Panc1 (cell line): ENCODE measurements around the gene TRMT44.

Experiments used
- POLR2AphosphoS5 ChIP-seq: IDR thresholded peaks from 2 replicates; pipeline ENCODE4 v1.6.1; 2012; ENCODE audit warnings: mild to moderate bottlenecking, low read depth, low read length, moderate library complexity
- SIN3A ChIP-seq: IDR thresholded peaks from 2 replicates; pipeline ENCODE4 v1.6.1; 2012; ENCODE audit warnings: low read depth, mild to moderate bottlenecking, low read length, moderate library complexity, borderline replicate concordance; ENCODE audit not compliant: insufficient read depth
- TCF7L2 ChIP-seq: IDR thresholded peaks from 2 replicates; pipeline ENCODE4 v1.6.1; 2011; ENCODE audit warnings: mild to moderate bottlenecking, low read depth, low read length, inconsistent platforms
- TF ChIP-seq, protein P1 (sequence below): fragments of 450-650 bp; IDR thresholded peaks from 2 replicates; pipeline ENCODE4 v1.5.1; 2017; ENCODE audit warnings: mild to moderate bottlenecking
- TF ChIP-seq, protein P2 (sequence below), 2 experiments: IDR thresholded peaks; 2 replicates each; pipeline ENCODE4 v1.6.1; 2011 to 2012; ENCODE audit warnings: low read depth in 2 of 2, control low read depth in 1 of 2, low read length in 1 of 2, mild to moderate bottlenecking in 1 of 2, moderate library complexity in 1 of 2; ENCODE audit not compliant: insufficient read depth in 1 of 2

DNA sequence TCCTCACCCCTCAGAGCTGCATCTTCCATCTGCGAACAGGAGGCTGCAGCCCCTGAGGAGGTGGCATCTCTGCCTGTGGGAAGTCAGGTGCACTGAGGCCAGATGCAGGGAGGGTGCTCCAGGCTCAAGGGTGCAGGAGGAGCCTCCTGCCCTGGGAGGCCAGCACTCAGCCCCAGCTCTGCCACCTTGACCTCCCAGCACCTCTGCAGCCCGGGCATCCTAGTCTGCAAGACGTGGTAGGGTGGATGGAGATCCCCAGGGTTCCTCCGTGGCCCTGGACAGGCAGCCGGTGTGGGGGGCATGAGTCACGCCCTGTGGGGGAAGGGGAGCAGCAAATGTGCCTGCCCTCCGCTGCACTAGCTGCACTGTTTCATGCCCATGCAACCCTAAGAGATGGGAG lies 64.7 kb downstream of the TRMT44 start:
- TF ChIP-seq, protein P1, sequence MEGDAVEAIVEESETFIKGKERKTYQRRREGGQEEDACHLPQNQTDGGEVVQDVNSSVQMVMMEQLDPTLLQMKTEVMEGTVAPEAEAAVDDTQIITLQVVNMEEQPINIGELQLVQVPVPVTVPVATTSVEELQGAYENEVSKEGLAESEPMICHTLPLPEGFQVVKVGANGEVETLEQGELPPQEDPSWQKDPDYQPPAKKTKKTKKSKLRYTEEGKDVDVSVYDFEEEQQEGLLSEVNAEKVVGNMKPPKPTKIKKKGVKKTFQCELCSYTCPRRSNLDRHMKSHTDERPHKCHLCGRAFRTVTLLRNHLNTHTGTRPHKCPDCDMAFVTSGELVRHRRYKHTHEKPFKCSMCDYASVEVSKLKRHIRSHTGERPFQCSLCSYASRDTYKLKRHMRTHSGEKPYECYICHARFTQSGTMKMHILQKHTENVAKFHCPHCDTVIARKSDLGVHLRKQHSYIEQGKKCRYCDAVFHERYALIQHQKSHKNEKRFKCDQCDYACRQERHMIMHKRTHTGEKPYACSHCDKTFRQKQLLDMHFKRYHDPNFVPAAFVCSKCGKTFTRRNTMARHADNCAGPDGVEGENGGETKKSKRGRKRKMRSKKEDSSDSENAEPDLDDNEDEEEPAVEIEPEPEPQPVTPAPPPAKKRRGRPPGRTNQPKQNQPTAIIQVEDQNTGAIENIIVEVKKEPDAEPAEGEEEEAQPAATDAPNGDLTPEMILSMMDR: no peak
- TF ChIP-seq, protein P2, sequence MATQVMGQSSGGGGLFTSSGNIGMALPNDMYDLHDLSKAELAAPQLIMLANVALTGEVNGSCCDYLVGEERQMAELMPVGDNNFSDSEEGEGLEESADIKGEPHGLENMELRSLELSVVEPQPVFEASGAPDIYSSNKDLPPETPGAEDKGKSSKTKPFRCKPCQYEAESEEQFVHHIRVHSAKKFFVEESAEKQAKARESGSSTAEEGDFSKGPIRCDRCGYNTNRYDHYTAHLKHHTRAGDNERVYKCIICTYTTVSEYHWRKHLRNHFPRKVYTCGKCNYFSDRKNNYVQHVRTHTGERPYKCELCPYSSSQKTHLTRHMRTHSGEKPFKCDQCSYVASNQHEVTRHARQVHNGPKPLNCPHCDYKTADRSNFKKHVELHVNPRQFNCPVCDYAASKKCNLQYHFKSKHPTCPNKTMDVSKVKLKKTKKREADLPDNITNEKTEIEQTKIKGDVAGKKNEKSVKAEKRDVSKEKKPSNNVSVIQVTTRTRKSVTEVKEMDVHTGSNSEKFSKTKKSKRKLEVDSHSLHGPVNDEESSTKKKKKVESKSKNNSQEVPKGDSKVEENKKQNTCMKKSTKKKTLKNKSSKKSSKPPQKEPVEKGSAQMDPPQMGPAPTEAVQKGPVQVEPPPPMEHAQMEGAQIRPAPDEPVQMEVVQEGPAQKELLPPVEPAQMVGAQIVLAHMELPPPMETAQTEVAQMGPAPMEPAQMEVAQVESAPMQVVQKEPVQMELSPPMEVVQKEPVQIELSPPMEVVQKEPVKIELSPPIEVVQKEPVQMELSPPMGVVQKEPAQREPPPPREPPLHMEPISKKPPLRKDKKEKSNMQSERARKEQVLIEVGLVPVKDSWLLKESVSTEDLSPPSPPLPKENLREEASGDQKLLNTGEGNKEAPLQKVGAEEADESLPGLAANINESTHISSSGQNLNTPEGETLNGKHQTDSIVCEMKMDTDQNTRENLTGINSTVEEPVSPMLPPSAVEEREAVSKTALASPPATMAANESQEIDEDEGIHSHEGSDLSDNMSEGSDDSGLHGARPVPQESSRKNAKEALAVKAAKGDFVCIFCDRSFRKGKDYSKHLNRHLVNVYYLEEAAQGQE (IDR thresholded peaks at IDR 0.05; ENCODE audit: insufficient read depth in 1 of 2, low read depth in 2 of 2, low read length in 1 of 2): no peak
- no peak for TF ChIP-seq POLR2AphosphoS5
- TF ChIP-seq SIN3A: no peak
- TF ChIP-seq TCF7L2: no peak
